Suprapubic skin (tissue), 3 donors: ENCODE results near the gene SCG2.

Experiments used
- CTCF ChIP-seq, 2 donors: fragments of 200-600 bp in 1 of 2; fragments of 450-650 bp in 1 of 2; sonication (generic) in 1 of 2; IDR thresholded peaks; one replicate each; pipeline ENCODE4 v1.5.1; 2016 to 2019; ENCODE audit warnings: antibody characterized with exemption in 2 of 2, mild to moderate bottlenecking in 1 of 2, moderate library complexity in 1 of 2
- POLR2A ChIP-seq, 2 donors: fragments of 450-650 bp; IDR thresholded peaks; one replicate each; pipeline ENCODE4 v1.6.1; 2017; ENCODE audit warnings: antibody characterized with exemption in 2 of 2, mild to moderate bottlenecking in 2 of 2, moderate library complexity in 2 of 2

DNA sequence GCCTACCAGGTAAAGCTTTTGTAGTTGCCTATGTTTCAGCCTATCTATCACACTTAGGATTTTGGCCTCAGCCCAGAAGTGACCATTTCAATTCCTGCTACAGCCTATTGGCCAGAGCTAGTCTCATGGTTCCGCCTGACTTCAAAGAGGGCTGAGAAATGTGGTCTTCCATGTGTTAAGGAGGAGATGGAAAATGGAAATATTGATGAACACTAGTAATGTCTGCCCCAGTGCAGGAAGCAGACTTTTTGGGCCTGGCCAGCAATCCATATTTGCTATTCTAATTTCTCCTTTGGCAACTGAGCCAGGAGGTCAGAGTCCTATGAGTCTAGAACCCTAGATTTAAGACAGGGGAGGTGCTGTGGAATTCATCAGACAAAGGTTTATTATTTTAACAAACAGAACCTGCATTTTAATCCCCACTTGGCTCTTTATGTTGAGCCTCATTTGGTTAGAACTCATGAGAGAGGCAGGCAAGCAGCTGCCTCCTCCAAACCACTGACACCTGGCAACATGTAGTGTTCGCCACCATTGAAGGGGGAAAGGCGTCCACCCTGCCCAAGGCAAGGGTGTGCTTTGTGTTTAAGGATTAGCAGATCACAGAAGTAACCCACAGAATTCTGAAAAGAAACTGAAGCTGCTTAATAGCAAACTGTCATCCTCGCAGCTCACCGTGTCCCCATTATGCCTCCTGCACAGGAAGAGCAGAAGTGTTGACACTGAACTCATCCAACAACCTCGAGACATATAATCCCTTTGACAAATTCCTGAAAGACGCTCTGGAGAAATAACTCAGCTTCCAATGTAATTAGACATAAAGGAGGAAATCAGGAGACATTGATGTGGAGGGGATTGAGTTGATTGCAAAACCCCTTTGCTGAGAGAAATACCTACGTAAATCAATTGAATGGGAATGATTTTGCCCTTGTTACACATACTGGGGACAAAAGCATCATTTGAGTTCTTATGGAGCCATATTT lies 47.7 kb upstream of the SCG2 start:
- TF ChIP-seq CTCF (IDR thresholded peaks at IDR 0.05): no peak
- TF ChIP-seq POLR2A (IDR thresholded peaks at IDR 0.05): no peak
